Fibroblast of upper back skin (primary cell): ENCODE measurements around the gene SORCS3.
A peak's percentile ranks its signal among the peaks of the same experiment; 100 is the strongest.

Experiments
- DNase-seq: peaks from one replicate; pipeline ENCODE4 v3.0.0-alpha.2; 2013

The SORCS3 gene

DNA sequence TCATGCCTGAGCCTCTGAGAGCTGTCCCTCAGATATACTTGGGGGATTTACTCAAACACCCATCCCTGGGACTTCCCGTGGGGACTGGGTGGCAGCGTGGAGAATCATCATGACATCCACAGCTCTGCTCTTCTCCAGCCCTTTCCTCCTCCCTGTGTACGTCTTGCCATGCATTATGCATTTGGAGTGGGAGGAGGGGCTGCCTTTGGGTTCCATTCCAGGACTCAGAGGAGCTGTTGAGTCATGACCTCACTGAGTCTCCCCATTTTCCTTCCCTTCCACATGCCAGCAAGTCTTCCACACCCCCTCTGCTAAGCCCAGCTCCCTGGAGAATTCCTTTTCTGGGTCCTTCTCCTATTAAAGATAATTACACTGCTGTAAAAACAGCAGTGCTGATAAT is 480.7 kb downstream of the SORCS3 start:
- DNase-seq: no peak

DNA sequence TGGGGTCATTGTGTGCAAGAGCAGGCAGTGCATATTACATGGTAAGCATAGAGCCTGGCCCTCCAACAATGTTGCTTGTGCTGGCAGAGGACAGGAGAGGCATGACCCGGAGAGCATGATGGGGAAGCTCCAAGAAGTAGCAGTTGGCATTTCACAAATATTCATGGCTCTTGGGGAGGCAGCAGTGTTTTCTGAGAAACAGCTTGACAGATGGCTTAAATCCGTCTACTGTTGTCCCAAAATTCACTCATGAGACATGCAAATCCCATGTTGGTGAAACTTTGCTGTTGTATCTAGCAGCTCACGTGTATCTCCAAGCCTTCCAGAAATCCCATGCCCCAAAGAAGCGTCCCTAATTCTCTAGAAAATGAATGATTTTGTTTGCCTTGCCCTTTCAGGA is 487.0 kb downstream of the SORCS3 start:
- DNase-seq: no peak

DNA sequence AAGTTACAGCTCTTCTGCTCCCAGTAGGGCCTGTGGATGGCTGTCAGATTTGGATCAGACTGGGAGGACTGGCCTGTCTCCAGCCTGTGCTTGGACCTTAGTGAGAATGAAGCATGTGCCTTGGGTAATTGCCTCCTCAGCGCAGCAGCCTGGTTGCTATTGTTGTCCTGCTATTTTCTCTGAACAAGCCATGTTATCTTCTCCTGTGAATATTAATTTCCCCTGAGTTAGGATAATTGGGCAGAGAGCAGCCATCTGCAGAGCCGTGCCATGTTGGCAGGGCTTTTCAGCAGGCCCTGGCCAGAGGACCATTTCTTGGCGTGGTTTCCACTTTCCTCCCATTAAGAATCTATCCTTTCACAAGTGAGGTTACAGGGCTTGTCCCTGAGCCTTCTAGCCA is 497.3 kb downstream of the SORCS3 start:
- DNase-seq: no peak

DNA sequence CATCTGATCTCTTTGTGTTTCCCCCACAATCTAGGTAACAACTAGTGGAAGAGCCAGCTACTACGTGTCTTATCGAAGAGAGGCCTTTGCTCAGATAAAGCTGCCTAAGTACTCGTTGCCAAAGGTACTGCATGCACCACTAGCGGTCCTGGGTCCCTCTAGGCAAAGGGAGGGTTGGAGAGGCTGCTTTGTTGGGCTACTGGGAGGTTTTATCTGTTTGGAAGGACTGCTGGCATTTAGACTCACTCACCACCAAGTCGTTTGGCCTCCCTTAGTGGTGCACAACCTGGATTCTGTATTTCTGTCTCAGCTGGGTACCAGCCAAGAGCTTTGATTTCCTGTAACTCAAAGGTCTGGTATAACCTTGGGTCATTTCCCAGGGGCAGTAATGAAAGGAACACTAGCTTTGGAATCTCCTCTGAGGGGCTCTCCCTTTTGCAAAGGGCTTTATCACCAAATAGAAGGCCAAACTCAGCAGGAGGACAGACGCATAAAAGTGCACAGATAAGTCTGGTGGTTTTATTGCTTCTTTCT is 498.3 kb downstream of the SORCS3 start:
- no peak for DNase-seq

DNA sequence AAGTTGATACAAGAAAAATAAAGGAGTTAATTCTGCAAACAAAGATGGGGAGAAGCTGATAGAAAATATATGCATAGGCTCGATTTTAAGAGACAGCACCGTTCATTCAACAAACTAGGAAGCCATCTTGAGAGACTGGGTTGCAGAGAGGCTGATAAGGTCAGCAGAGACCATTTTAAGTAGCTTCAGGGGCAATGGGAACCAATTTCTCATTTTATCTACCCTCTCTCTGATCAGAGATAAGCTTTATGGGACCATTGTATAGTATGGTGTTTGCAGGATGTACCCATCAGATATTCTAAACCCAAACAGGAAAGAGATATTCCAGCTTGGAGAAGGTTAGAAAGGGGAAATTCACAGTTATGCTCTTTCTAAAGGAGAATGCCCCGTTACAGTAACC is 499.5 kb downstream of the SORCS3 start:
- DNase-seq: no peak

DNA sequence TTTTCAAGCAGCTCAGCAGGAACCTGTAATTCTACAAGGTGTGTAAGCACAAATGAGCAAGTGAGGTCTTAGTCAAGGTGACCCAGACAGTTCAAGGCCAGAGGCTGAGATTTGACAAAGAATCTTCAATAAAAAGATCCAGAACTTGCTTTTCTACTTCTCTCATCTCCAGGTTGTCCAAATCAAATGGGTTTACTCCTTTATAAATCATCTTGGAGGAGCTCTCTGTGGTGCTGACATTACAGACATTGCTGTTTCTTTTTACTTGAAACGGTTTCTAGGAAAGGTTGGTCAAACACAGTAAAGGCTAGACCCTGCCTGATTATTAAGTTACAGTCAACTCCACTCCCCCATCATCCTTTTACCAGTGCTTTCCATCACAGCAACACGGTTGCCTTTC is 504.6 kb downstream of the SORCS3 start:
- DNase-seq: peak; percentile 1

DNA sequence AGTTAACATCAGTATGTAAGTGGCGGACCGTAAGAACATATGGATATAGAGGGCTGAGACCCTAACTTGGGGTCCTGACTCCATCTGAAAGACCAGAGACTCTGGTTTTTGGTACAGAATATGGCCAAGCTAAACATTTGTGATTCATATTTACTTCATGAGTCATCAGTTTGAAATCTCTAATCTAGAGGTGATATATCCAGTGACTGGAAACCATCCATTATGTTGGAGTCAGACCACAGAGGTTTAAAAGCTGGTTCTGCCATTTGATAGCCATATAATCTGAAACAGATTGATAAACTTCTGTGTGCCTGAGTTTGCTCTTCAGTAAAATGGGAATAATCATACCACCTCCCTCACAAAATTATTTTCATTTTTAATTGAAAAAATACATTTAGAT is 505.3 kb downstream of the SORCS3 start:
- peak; percentile 62 for DNase-seq

DNA sequence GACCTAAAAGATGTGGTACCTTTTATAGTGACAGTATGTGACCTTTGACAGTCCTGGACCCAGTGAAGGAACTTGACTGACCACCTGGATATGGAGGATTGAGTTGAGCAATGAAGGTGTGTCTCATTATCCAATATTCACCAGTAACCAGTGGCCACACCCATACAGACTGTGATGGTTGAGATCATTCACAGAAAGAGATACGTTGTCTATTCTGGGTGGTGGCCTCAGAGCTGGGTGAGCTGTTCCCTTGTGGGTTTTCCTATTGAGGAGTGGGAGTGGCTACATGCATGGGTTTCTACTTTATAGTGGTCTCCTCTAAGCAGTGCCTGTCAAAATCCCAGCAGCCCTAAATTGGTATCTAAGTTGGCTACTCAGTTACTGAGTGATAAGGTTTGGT is 507.4 kb downstream of the SORCS3 start:
- no peak for DNase-seq

DNA sequence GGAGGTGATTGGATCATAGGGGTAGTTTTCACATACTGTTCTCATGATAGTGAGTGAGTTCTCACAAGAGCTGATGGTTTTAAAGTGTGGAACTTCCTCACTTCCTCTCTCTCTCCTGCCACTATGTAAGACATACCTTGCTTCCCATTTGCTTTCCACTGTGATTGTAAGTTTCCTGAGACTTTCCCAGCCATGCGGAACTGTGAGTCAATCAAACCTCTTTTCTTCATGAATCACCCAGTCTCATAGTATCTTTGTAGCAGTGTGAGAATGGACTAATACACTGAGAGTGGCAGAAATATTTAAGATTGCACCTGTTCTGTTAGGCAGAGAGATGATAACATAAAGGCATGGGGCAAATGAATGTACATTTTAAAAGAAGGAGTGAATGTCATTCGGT is 507.8 kb downstream of the SORCS3 start:
- DNase-seq: peak; percentile 6

DNA sequence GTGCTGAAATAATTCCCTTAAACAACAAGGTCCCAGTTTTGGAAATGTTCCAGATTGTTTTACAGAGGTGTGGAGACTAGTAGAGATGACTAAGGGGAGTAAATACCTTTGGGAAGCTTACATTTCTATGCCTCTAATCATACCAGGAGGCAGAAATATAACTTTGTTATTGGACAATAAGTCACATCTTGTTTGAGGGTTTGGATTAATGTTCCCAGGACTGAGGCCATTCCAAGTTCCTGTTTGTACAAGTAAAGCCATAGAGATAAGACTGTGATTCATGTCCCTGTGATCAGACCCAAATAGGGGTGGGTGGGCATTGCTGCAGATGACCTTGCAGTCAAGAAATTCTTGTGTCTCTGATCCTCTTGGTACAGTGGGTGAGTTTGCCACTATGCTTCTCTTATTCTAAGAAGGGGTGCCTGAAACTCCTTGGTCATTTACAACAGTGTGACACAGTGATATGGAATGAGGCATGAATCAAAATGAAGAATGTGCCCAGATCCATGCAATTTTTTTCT is 508.3 kb downstream of the SORCS3 start:
- DNase-seq: peak; percentile 50

DNA sequence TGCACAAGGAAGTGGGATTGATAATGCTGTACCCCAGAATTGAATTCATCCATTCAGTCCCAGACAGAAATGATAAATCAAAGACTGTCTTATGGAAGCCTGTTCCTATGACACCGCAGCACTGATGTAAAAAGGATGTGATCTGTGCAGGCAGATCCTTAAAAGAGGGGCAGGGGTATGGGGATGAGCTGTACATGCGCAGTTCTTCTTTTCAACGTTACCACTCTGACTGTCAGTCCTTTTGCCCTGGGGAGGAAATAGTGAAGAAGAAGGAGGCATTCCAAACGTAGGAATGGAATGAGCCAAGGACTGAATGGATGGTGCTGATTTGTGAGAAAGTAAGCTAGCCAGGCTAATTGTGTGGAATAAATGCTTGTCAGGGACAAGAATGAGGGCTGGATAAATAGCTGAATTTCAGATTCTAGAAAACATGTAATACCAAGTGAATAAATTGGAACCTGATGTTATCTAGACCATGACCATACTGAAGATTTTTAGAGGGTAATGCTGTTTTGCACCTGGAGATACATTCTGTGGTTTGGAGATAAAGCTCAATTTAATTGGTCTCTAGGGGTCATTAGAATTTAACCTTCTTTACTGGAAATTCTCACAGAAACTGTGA is 509.3 kb downstream of the SORCS3 start:
- peak; percentile 54 for DNase-seq

DNA sequence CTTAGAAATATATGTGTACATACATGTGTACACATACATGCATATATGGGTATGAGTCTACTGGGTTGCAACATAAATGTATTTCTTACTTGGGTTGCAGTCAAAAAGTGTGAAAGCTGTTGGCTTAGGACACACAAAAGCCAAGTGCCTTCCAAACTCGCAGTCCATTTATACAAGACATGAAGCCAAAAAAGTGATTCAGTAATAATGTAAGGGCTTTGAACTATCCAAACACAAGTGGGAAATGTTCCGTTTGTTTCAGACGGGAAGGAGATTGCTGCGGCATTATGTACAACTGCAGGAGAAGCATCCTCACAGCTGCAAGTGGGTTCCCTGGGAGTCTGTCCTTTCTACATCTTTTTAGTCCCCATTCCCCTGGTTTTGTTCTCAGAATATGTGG is 513.6 kb downstream of the SORCS3 start:
- DNase-seq: no peak

DNA sequence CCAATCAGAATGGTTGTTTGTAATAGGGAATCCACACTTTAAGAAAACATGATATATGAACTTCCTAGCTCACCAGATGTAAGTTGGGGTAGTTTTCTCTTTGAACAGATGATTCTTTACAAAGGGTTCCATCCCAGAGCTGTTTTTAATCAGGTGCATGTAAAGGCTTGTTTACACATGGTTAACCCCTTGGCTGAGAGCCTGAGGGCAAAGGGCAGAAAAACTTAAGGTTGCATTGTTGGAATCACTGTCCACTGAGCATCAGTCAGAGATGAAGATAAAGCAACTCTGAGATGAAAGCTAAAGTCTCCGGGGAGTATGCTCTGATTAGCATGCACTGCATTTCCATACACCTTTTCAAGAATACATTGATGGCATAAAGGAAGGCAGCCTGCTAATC is 518.2 kb downstream of the SORCS3 start:
- DNase-seq: no peak

DNA sequence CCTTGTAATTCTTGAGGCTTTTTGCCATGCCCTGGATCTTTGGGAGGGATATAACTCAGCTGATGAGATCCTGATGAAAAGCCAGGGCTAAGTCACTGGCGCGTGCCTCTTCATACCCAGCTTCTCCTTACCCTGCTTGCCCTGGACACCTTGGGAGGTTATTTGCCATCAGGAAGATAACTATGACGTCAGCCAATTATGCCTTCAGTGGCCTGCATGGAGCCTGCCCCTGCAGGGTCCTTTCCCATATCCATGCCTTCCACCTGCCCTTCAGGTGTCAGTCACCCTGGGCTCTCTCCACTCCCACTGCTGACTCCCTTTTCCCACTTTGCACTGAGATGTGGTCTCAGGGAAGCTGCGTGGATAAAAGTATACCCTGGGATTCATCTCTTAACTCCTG is 520.1 kb downstream of the SORCS3 start:
- no peak for DNase-seq

DNA sequence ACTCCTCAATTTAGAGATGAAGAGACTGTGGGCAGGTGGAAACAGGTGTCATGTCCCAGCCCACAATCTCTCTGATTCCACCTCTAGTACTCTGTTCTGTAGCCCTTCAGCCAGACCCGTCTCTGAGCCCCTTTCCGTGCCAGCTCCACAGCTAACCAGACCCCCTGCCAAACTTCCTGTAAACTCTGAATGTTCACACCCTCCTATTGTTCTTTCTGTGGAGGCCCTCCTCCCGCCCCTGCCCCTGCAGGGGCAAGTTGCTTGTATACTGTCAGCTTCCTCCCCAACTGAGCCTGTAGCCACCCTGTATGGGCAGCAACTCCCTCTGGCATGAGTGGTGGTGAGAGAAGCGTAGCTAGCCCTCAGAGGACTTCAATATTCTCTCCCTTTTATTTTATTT is 520.7 kb downstream of the SORCS3 start:
- no peak for DNase-seq

DNA sequence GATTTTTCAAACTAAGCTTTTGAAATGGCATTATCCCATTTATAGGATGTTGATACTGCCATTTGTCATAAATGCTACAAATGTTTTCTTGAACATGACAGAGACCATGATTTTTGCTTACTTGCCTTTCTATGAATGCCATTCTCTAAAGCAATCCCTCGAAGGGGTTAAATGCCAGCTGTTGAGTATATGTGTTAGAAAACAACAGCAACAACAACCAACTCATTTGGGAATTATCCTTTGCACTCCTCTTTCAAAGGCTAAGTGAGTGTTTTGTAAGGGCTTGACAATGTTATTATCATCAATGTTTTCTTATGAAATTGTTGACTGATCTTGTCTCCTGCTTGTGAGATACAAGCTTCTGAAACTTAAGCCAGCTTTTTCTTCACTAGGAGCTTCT is 529.4 kb downstream of the SORCS3 start:
- no peak for DNase-seq

DNA sequence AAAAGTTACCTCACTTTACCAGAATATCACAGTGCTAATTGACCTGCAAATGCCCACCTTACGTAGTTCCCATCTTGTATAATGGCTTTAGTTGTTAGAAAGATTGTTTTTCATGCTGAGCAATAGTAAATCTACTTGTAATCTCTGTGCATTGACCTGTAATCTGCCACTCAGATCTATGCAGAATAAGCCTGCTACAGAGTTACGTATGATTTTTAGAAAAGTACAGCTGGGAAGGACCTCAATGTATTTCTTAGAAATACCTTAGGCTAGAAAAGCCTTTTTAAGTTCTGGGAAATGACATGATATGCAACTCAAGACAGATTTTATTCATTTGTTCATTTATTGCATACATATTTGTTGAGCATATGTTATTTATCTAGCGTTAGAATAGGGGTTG is 530.9 kb downstream of the SORCS3 start:
- no peak for DNase-seq

DNA sequence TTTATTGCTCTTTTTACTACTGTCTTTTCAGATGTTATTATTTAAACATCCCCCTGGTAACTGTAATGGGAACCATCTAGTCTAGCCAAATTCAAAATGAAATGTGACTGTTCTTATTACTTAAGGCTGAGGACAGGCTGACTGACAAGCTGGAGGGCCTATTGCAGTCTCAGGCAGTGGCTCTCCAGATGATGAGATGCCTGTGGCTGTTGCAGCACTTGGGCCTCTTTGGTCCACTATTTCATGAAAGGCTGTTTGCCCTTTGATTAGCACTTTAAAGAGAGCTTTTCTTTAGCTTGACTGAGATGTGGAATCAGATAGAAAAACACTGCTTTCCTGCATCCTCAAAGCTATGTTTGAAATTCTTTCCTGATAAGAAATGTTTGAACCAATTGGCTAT is 540.5 kb downstream of the SORCS3 start:
- no peak for DNase-seq

DNA sequence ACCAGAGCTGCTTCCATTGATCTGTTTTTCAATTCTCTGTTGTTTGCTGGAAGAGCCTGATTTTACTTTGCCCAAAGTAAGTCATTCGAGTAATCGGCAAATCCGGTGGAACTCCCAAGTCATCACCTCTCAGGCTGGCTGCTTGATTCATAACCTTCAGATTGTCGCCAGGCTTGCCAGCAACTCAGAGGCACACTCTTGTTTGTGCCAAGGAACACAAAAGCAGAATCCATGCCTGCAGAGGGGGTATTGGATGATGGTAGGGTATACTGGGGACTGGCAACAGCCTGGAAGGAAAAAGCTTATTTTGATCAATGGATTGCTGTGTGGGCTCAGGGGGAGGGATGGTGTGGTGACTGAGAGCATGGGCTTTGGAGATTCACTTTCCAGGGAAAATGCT is 542.4 kb downstream of the SORCS3 start:
- no peak for DNase-seq

DNA sequence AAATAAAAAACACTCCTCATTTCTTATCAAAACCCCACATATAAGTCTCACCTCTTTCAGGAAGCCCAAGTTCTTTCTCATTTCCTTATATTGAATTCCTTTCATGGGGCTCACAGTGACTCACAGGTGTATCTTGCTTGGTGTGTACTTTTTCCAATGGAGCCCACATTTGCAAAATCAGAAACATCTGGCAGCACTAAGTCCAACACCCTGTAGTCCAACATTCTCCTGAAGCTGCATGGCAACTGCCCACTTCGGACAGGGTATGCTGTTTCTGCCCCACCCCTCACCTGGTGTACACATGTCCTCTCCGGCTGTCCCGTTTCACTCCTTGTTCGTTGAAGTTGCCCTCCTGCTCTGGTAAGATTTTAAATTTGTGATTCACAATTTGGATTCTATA is 544.1 kb downstream of the SORCS3 start:
- DNase-seq: peak; percentile 20

DNA sequence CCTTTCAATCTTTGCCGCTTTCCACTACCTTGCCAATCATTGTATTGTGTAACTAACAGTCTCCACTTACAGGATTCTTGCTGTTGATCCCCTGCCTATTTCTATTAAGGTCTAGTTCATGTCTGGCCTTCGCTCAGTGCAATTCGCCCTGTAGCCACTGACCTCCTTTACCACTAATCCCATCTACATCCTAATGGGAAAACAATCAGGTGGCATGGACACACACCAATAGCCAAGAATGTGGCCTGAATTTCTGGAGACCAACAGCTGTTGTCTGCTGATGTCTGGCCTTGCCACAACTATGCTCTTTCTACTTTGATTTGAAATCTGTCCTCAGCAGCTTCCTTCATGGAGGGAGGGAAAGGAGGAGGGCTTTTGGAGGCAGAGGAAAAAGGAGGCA is 546.2 kb downstream of the SORCS3 start:
- DNase-seq: peak; percentile 39

DNA sequence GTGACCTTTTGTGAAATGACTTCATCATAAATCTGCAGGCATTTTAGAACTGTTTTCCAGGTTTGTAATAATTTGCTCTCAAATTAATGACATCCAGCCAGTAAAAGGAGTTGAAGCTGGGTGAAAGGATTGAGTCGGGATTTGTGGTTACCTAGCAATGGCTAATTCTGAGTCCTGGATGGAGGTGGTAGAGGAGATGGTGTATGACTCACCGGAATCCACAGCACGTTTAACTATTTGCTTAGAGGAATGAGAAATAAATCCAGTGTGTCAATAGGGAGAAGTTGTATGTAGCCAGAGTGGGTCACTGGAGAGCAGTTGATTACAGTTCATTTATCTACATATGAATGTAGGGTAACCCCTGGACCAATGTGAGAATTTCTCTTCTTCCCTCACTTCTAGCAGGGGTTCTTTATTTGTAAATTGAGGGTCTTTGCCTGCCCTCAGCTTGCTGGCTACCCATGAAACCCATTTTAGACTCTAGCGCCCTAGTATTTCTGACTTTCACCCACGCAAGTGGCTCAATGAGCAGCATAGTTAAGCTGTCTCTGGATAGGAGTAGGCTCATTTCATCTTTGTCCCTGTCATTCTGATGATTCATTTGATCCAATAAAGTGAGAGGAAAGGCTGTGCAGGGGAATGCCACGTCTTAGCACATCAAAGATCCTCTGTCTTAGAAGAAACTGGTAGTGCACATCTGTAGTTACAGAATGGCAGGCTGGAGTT is 547.8 kb downstream of the SORCS3 start:
- peak; percentile 84 for DNase-seq

DNA sequence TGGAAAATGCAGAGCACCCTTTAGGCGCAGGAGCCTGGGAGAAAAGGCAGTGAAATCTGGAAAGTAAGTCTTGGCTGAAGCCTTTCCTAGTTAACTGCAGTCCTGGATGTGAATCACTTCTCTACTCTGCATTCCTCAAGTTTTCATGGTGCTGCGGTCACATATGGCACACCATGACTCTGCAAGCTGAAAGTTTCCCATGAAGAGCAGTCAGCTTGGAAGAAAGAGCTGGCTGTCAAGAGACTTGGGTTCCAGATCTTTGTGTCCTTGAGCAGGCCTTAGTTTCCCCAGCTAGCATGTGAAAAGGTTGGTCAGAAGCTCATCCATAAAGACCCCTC is 548.3 kb downstream of the SORCS3 start:
- peak; percentile 61 for DNase-seq

DNA sequence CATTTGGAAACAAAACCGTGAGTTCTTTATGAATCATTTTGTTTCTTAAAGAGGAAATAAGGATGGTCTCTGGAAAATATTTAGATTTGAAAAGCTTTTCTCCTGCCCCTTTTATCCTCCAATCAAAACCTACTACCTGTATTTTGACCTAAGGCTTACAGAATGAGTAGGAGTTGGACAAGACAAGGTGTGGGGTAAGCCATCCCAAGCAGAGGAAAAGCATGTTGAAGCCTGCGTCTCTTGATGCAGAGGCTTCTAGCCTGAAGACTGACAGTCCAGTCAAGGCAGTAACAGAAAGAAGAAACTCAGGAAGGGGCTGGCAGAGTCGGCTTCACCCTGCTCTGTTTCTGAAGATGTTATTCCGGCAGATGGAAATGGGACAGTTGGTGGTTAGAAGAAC is 551.1 kb downstream of the SORCS3 start:
- no peak for DNase-seq

DNA sequence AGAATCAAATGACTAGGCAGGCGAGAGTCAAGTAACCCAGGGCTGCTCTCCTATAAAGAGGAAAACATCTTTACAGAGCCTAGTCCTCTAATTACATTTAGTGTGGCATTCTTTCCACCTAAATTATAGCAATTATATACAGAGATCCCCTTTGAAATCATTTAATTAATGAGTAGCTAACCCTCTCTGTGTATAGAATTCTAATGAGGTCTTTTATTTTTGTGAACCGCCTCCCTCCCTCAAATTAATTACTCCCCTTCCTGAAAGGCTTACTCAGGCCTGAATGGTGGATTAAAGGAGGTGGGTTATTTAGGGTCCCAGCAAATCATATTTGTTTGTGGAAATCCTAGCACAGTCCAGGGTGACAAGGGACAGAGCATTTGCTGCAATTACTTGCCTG is 551.8 kb downstream of the SORCS3 start:
- no peak for DNase-seq
